Measurements from ENCODE around the gene RPS2. TPM values are rescaled to one million over a fixed set of nuclear protein-coding genes. Genes with fewer than 3 reads are reported as not detected.

Gene RPS2
- total and polyA plus RNA-seq, 2 of the 8 experiments (the other 6 are each of a cell fraction or from before 2014, with no cell fraction given) = 4,042 to 16,783 TPM

DNA sequence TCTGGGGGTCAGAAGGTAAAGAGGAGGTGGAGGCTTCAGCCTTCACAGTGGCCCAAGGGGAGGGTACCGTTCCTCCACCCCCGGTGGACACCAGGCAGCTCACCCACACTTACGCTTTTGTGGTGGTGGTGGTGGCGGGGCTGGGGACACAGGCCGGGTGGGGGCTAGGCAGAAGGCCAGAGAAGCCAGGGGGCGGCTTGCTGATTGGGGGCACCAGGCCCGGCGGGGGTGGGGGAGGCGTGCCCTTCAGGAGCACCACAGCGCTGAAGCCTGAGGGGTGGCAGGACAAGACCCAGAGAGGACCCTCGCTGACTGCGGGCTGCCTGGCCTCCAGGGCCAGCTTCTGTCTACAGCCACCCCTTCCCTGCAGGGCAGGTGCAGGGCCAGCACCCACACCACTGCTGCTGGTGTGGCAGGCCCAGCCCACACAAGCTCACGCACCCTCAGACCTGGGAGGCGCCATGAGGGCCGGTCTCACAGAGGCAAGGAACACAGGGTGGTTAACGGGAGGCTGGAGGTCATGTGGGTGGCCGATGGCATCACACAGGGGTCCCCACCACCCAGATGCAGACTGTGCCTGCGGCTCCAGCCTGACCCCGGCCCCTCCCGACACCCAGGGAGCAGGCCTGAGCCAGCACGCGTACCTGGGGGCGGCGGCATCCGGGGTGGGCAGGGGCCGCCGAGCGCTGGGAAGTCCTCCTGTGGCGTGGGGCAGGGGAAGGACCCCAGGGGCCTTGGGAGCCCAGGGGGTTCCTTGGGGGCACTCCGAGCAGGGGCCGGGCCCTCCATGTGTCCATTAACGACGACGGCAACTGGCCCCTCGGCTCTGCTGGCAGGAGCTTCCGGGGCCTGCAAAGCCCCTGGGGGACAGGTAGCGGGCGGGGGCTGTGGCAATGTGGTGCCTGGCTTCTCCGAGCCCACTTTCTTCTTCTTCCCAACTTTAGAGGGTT, 34.5 kb upstream of the RPS2 start (continued):
- no peak for TF ChIP-seq RAD21 (IDR thresholded peaks at IDR 0.05 in 1 of 2, conservative IDR thresholded peaks at IDR 0.05 in 1 of 2; ENCODE audit: low read depth in 2 of 2, low read length in 2 of 2)
- no peak for TF ChIP-seq KDM4A (IDR thresholded peaks at IDR 0.05; ENCODE audit: low read depth, low read length, severe bottlenecking)
- no peak for TF ChIP-seq KDM5A (IDR thresholded peaks at IDR 0.05; ENCODE audit: low read length)
- TF ChIP-seq POLR2AphosphoS5 (IDR thresholded peaks at IDR 0.05; ENCODE audit: low read depth, low read length) = no peak
- no peak for TF ChIP-seq SIX5 (IDR thresholded peaks at IDR 0.05; ENCODE audit: low read depth, low read length)
- TF ChIP-seq CEBPB (IDR thresholded peaks at IDR 0.05; ENCODE audit: low read depth, low read length) = no peak
- no peak for TF ChIP-seq RBBP5 (IDR thresholded peaks at IDR 0.05; ENCODE audit: borderline replicate concordance, low read depth, low read length)
- TF ChIP-seq TEAD4 (IDR thresholded peaks at IDR 0.05; ENCODE audit: low read depth, low read length) = no peak
- TF ChIP-seq SAP30 (IDR thresholded peaks at IDR 0.05; ENCODE audit: insufficient read depth, insufficient replicate concordance, low read length) = no peak
- TF ChIP-seq, protein P1, sequence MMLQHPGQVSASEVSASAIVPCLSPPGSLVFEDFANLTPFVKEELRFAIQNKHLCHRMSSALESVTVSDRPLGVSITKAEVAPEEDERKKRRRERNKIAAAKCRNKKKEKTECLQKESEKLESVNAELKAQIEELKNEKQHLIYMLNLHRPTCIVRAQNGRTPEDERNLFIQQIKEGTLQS (IDR thresholded peaks at IDR 0.05; ENCODE audit: insufficient read depth, low read depth, low read length) = no peak
- TF ChIP-seq CHD1 (IDR thresholded peaks at IDR 0.05; ENCODE audit: low read depth, low read length) = no peak
- no peak for TF ChIP-seq RNF2 (IDR thresholded peaks at IDR 0.05; ENCODE audit: borderline replicate concordance, low read depth, low read length, missing control alignments, poor library complexity, severe bottlenecking)
- no peak for TF ChIP-seq HDAC2 (IDR thresholded peaks at IDR 0.05; ENCODE audit: borderline replicate concordance in 1 of 2, low read depth in 2 of 2, low read length in 2 of 2)

All from H1 (cell line).